Heart left ventricle (tissue), 13 donors: ENCODE results near the gene MRPS15.

ENCODE experiments used
- POLR2A ChIP-seq, 2 donors: fragments of 450-650 bp; IDR thresholded peaks; one replicate each; pipeline ENCODE4 v1.6.1; 2017; ENCODE audit warnings: antibody characterized with exemption in 2 of 2, mild to moderate bottlenecking in 2 of 2, moderate library complexity in 2 of 2
- TF ChIP-seq, protein P1 (sequence below), 12 donors: fragments of 200-600 bp; sonication (generic) in 4 of 12; IDR thresholded peaks; one replicate each; pipeline versions ENCODE4 v1.5.0 to v1.8.0; 2018 to 2022; ENCODE audit warnings: antibody characterized with exemption in 12 of 12, mild to moderate bottlenecking in 5 of 12
- donor health status: ischemic (EF 13 %, LVEDD 7.1; RV severe dilation, severe dysfunction).
- donor health status: DM: no; HTN: yes; CAD: no.
- donor health status: DM: no; HTN: no; CAD: no.
- donor health status: ischemic (EF 25% LVEDD 6.9; RV normal size, moderate dysfunction).
- donor health status: ischemic (EF 25% LVEDD 5.7; RV mildly dilated, moderate dysfunction).
- donor health status: ischemic (EF 35%, LVEDD 5.7; RV mildly dilated, moderate dysfunction).
- donor health status: nonischemic (EF 11% LVEDD 7.7; RV severe dilation, severe dysfunction).
- donor health status: DM: yes; HTN: yes; CAD: no.
- donor health status: PGD.
- donor health status: ischemic (EF 29% LVEDD 5.4; RV normal size, mild dysfunction).
- donor health status: nonischemic (EF 23%, LVEDD 6.1; RV moderate dilation, normal function).

DNA sequence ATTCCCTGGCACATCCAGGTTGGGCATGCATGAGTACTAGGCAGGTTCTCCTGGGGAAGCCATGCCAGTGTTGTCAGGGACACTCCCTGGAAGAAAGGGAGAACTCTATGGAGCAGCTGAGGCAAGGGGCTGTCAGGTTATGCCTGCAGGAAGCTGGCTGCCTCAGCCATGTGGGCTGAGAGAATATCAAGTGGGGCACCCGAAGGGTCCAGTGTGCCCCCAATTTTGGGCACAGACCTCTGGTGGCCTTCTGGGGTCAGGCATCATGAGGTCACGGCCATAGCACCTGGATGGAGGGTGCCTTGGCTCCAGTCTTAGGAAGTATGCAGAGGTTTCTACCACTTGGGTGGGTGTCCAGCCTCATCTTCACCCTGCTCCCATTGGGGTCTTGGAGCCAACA is 16.0 kb upstream of the MRPS15 start:
- TF ChIP-seq, protein P1, sequence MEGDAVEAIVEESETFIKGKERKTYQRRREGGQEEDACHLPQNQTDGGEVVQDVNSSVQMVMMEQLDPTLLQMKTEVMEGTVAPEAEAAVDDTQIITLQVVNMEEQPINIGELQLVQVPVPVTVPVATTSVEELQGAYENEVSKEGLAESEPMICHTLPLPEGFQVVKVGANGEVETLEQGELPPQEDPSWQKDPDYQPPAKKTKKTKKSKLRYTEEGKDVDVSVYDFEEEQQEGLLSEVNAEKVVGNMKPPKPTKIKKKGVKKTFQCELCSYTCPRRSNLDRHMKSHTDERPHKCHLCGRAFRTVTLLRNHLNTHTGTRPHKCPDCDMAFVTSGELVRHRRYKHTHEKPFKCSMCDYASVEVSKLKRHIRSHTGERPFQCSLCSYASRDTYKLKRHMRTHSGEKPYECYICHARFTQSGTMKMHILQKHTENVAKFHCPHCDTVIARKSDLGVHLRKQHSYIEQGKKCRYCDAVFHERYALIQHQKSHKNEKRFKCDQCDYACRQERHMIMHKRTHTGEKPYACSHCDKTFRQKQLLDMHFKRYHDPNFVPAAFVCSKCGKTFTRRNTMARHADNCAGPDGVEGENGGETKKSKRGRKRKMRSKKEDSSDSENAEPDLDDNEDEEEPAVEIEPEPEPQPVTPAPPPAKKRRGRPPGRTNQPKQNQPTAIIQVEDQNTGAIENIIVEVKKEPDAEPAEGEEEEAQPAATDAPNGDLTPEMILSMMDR (IDR thresholded peaks at IDR 0.05), result no peak
- TF ChIP-seq POLR2A (IDR thresholded peaks at IDR 0.05), result no peak
